HG03469 (cell line): ENCODE measurements around the gene DHRS2.
"Not testable (repeated sequence)": the region's sequence is repeated elsewhere in the genome, so short reads cannot be mapped to it uniquely, and the experiment has no call there.

Source experiments
- ATAC-seq: cut with Tn5 transposase; IDR thresholded peaks from one replicate; pipeline ENCODE4 v1.9.1; 2021; ENCODE audit warnings: mild to moderate bottlenecking, moderate library complexity, moderate number of reproducible peaks; ENCODE audit not compliant: unreplicated experiment

Gene DHRS2, protein sequence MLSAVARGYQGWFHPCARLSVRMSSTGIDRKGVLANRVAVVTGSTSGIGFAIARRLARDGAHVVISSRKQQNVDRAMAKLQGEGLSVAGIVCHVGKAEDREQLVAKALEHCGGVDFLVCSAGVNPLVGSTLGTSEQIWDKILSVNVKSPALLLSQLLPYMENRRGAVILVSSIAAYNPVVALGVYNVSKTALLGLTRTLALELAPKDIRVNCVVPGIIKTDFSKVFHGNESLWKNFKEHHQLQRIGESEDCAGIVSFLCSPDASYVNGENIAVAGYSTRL

DNA sequence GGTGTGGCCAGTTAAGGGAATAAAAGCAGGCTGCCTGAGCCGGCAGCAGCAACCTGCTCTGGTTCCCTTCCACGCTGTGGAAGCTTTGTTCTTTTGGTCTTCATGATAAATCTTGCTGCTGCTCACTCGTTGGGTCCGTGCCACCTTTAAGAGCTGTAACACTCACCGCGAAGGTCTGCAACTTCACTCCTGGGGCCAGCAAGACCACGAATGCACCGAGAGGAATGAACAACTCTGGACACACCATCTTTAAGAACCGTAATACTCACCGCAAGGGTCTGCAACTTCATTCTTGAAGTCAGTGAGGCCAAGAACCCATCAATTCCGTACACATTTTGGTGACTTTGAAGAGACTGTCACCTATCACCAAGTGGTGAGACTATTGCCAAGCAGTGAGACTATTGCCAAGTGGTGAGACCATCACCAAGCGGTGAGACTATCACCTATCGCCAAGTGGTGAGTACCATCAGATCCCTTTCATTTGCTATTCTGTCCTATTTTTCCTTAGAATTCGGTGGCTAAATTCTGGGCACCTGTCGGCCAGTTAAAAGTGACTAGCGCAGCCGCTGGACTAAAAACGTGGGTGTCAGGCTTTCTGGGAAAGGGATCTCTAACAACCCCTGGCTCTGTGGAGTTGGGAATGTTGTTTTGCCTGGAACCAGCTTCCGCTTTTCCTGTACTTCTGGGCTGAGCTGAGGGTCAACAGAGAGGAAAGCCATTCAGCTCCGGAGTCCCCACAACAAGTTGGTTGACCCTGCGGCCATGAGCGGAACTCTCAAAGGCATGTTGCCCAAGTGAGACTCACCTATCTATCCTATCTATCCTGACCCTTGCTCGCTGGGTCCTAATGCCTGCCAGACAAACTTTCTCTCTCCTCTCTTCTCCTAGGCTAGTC is at the start of gene DHRS2:
DHRS2 (plus strand) TSS at position 48 of the 895 bp plus-strand sequence. CDS start 2,501 bp downstream, outside the sequence.
- ATAC-seq: no peak

DNA sequence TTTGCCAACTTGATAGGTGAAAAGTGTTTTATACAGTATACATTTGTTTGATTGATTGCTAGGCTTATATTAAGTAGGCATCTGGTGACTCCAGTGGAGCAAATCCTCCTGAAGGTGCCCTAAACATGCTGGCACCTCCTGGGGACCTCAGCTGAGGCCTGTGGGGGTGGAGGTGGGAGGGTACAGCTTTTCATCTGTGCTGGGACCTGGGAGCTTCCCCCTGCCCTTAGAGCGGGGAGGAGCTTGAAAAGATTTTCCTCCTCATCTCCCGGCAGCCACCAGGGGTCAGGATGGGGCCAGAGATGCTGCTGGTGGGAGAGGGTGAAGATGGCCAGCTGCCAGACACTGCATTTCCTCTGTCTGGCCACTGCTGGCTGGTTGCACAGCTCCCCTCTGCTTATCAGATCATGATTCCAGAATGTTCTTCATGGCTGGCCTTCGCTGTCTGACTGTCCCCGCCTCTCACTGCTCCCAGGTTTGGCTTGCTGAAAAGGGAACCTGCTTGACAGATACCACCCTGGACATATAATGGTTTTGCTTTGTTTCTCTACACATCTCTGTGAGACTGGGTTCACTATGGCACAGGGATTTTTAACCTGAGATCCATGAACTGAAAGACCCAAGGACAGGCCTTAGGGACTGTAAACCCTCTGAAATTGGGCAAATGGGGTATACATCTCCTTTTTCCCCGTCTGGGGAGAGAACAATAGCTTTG is 47.1 kb upstream of the DHRS2 start:
- ATAC-seq: peak; percentile 67

DNA sequence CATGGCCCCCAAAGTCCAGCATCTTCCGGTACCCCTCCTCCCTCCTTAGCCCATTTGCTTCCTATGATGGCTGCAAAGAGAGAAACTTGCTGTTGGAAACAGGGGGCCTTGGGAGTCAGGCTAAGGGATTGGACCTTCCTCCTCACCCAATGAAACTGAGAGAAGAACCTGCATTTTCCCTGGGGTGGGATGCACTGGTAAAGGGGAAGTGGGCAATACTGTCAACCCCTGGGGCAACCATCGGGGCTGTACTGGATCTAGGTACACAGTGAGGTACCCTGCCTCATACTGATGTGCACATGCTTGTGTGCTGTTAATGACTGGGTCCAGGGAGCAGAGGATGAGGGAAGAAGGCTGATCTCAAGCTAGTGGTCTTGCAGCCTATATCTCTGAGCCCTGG is 46.6 kb upstream of the DHRS2 start:
- no peak for ATAC-seq

DNA sequence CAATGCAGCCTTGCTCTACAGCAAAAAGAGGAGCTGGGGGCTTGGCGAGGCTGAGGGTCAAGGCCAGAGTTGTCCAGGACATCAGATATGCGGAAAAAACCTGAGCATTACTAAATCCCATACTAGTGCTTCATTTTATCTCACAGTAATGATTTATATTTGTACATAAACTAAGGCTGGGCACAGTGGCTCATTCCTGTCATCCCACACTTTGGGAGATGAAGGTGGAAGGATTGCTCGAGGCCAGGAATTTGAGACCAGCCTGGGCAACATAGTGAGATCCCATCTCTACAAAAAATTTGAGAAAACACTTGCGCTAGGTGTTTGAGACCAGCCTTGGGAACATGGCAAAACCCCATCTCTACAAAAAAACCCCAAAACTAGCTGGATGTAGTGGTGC is 46.0 kb upstream of the DHRS2 start:
- ATAC-seq: no peak

DNA sequence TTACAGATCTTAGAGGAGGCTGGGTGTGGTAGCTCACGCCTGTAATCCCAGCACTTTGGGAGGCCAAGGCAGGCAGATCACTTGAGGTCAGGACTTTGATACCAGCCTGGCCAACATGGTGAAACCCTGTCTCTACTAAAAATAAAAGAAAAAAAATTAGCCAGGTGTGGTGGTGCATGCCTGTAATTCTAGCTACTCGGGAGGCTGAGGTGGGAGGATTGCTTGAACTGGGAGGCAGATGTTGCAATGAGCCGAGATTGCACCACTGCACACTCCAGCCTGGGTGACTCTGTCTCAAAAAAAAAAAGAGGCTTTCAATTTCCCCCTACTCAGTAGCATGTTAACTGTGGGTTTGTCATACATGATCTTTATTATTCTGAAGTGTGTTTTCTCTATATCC is 42.0 kb upstream of the DHRS2 start:
- not testable (repeated sequence) for ATAC-seq

DNA sequence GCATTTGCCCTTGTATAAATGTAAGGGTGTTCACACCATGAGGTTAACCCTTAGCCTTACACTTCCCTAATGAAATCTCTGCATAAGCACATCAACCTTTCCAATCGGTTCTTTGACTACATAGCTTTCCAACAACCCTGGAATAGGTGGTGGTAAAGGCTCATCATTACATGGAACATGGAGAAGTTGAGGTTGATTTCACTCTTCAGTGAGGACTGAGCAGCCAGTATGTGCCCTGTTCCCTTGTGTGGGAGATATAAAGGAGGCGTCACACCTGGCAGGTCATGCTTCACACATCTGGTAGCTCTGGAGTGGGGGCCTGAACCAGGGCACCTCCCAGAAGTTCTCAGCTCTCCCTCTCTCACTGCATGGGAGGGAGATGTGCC is 35.8 kb upstream of the DHRS2 start:
- ATAC-seq: no peak

DNA sequence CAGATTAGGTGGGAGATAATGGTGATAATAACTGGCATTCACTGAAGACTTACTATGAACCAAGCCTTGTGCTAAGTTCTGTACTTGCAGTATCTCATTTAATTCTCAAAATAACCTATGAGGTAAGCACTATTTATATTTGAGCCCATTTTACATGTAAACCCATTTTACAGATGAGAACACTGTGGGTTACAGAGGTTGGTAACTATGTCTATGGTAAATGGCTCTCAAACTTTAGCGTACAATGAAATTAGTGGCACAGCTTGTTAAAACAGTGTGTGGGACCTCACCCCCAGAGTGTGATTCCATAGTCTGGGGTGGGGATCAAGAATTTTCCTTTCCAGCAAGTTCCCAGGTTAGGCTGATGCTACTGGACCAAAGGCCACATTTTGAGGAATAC is 35.4 kb upstream of the DHRS2 start:
- no peak for ATAC-seq

DNA sequence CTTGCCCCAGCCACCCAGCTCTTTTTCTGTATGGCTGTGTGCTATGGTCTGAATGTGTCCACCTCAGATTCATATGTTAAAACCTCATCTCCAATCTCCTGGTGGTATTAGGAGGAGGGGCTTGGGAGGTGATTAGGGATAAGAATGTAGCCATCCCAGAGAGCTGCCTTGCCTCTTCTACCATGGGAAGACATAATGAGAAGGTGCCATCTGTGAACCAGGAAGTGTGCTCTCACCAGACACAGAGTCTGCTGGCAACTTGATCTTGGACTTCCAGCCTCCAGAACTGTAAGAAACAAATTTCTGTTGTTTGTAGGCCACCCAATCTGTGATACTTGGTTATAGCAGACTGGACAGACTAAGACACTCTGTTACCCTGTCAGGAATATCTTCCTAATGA is 34.7 kb upstream of the DHRS2 start:
- no peak for ATAC-seq

DNA sequence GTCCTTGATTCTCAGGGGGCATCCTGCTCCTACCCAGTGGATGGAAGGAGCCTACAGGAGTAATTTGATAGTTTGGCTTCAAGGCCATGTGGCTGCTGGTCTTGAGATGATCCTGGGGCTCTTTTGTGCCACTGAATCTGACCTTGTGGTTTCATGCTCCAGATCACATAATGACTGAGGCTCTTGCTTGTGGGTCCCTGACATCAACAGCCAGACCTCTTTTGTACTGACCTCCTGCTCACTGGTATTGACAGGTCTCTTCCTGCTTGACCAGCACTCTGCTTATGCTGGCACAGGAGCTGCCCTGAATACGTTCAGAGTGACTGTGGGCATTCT is 34.4 kb upstream of the DHRS2 start:
- no peak for ATAC-seq

DNA sequence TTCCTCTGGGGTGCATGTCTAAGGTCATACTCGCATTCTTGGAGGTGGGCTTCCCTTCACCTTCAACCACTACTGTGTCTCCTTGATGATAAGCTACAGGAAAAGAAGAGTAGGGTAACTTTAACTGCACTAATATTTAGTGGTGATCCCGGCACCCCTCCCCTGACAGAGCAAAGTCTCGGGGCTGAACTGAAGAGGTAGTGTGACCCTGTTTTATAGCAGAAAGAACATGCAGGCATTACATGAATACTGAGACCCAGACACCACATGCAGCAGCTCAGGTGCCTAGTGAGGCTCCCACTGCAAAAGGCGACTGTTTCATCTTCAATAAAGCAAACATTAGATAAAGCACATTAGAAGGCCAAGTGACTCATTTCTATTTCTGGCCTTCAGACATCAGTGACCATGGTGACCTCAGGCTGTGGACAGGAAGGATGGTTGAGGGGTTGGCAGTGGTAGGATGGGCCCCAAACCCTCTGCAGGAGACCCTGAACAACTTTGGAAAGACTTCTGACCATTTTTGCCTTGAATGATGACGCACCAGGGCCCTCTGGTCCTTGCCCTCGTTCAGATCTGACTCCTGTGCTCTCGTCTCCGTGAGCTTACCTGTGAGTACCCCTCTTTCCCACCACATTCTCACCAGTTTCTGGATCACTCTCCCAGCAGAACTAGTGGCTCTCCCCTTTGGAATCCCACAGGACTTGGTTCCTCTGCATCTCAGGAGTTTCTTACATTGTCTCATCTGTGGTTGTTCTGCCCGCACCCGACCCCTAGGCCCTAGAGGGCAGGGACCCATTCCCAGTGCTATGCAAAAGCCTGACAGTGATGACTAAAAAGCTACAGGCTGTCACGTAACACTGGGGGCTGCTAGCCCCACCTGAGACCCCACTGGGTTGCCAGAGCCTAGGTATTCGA is 33.7 kb upstream of the DHRS2 start:
- ATAC-seq: no peak

DNA sequence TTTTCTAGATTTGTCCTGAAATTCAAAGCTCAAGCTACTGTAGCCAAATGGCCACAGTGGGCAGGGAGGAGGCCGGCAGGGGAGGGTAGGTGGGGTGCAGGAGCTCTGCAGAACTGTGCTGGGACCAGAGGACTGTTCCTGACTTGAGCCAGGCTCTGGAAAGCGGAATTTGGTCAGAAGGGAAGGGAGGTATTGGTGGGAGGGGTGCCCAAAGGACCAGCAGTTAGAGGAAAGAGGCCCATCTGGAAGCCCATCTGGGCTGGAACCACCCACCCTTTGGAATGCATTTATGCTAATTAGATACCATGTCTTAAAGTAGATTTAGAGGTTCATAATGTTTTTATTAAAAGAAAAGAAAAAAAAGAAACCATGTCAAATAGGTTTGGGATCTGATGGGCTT is 33.1 kb upstream of the DHRS2 start:
- no peak for ATAC-seq

DNA sequence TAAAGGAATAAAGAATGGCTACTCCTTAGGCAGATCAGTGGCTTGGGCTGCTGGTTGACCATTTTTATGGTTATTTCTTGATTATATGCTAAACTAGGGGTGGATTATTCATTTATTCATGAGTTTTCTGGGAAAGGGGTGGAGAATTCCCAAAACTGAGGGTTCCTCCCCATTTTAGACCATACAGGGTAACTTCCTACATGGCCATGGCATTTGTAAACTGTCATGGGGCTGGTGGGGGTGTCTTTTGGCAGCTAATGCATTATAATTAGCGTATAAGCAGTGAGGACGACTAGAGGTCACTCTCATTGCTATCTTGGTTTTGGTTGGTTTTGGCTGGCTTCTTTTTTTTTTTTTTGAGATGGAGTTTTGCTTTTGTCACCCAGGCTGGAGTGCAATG is 32.0 kb upstream of the DHRS2 start:
- no peak for ATAC-seq

DNA sequence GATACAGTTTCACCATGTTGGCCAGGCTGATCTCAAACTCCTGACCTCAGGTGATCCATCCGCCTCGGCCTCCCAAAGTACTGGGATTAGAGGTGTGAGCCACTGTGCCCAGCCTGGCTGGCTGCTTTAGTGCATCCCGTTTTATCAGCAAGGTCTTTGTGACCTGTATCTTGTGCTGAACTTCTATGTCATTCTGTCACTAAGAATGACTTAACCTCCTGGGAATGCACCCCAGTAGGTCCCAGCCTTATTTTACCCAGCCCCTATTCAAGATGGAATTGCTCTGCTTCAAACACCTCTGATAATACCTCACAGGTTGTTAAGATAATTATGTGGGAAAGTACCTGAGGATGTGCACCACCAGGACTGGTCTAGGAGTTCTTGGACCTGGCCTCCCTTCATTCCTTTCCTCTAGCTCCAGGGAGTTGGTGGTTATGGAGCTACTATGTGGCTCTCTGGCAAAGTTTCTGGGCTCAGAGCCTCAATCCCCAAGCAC is 31.4 kb upstream of the DHRS2 start:
- ATAC-seq: no peak

DNA sequence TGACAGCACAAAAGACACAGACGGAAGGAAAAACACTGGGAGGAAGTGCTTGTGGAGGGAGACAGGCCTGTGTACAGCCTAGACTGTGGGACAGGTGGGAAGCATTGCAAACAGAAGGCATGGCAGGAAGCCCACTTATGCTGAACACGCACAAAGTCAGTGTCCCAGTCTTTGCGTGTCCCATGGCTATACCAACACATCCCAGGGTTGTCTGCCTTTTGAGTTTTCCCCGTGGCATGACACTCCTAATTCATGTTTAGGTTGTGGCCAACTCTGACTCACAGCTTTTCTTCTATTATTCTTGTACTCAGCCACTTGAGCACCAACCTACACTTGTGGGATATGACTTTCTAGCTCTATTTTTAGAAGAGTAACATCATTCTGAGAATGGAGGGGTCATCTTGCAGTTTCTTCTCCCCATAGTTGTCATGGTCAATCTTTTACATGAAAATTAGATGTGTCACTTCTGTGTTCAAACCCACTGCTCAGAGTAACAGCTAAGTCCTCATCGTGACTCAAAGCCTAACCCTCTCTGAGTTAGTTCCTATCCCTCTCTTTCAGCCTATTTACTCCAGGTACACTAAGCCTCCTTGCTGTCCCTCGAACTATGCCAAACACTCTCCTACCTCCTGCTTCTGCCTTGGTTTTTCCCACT is 30.1 kb upstream of the DHRS2 start:
- ATAC-seq: peak; percentile 81

DNA sequence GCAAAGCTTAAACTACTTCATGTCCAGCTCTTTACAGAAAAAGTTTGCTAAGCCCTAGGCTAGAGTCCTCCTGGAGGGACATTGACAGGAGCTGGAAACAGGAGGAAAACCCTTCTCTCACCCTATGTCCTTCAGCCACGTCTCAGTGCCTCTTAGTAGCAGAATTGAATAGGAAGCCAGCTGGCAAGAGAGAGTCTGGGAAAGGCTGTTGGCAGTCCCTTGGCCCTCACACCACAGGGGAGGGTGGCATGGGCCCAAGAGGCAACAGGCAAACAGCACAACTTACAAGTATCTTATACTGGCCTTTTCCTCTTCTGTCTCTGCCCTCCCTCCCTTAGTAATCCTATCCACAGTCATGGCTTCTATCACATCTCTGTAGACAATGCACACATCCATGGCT is 27.7 kb upstream of the DHRS2 start:
- no peak for ATAC-seq

DNA sequence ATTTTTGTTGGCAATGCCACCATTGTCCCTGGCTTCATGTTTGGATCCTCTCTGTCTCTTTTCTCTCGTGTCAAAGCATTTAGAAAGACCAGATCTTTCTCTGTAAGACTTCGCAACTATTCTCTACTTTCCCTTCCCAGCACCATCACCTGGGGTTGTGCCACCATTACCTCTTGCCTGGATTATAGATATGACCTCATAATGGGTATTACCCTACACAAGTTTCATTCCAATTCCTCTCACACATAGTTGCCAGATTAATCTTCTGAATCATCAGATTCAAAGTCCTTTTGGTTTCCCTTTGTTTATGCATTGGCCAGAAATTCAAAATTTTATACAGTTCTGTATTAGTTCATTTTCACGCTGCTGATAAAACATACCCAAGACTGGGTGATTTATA is 27.2 kb upstream of the DHRS2 start:
- no peak for ATAC-seq

DNA sequence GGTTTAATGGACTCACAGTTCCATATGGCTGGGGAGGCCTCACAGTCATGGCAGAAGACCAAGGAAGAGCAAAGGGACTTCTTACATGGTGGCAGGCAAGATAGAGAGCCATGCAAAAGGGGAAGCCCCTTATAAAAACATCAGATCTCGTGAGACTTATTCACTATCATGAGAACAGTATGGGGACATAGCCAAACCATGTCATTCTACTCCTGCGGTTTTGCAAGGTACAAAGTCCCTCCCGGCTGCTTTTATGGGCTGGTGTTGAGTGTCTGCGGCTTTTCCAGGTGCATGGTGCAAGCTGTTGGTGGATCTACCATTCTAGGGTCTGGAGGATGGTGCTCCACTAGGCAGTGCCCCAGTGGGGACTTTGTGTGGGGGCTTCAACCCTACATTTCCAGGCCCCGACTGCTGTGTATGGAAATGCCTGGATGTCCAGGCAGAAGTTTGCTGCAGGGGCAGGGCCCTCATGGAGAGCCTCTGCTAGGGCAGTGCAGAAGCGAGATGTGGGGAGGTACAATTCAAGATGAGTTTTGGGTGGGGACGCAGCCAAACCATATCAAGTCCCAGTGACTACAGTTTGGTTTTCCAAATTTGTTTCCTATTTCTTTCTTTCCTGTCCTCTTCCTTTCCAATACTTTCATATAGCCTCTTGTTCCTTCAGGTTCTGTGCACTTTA is 26.6 kb upstream of the DHRS2 start:
- not testable (repeated sequence) for ATAC-seq

DNA sequence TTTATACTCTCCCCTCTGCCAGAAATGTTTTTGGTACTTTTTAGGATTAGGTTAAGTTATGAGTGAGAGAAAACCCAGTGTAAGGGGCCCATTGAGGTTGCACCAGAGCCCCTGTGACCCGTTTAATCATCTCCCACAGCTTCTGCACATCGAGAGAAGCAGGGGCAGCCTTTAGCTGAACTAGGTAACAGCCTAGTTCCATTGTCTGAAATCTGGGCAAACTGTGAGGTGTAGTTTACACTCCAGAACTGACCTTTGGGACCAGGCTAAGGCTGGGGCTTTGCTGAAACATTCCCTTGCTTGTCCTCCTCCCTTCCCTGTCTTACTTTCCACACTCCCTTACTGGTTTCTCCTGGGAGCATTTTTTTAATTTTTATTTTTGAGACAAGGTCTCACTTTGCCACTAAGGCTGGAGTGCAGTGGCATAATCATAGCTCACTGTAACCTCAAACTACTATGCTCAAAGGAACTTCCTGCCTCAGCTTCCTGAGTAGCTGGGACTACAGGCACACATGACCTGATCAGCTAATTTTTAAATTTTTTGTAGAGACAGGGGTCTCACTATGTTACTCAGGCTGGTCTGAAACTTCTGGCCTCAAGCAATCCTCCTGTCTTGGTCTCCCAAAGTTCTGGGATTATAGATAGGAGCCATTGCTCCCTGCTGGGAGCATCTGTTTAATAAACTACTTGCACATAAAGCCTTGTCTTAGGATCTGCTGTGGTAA is 25.9 kb upstream of the DHRS2 start:
- no peak for ATAC-seq

DNA sequence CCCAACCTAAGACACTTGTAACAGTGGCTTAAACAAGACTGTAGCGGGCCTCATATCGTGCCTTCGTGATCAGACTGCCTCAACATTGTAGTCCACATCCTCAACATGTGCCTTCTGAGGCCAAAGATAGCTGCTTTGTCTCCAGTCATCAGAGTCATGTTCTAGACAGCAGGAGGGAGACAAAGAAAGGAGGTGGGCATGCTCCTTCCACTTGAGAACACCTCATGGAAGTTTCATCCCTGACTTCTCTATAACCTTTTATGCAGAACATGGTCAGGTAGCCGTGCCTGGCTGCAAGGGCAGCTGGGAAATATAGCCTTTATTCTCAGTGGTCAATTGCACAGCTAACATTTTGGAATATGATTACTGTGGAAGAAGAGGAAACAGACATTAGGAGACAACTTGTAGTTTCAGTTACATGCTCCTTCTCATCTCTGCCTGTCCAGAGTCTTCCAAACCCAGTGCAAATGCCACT is 25.3 kb upstream of the DHRS2 start:
- no peak for ATAC-seq
